A549 treated with AZD9567 at 1 μM for 4 hours (cell line): ENCODE results near the gene HDLBP. TPM values are rescaled to one million over a fixed set of nuclear protein-coding genes. Genes with fewer than 3 reads are reported as not detected.

Source experiments
- total RNA-seq: library from RNA; stranded (reverse); fragments of 200-300 nt; extraction: Qiagen RNA extraction; gene quantifications from 5 replicates; pipeline ENCODE4 v1.2.3, GENCODE V29; 2022; ENCODE audit not compliant: insufficient read depth

The HDLBP gene
- 247 to 346 TPM (median 255 TPM) in 5 replicates for total RNA-seq

DNA sequence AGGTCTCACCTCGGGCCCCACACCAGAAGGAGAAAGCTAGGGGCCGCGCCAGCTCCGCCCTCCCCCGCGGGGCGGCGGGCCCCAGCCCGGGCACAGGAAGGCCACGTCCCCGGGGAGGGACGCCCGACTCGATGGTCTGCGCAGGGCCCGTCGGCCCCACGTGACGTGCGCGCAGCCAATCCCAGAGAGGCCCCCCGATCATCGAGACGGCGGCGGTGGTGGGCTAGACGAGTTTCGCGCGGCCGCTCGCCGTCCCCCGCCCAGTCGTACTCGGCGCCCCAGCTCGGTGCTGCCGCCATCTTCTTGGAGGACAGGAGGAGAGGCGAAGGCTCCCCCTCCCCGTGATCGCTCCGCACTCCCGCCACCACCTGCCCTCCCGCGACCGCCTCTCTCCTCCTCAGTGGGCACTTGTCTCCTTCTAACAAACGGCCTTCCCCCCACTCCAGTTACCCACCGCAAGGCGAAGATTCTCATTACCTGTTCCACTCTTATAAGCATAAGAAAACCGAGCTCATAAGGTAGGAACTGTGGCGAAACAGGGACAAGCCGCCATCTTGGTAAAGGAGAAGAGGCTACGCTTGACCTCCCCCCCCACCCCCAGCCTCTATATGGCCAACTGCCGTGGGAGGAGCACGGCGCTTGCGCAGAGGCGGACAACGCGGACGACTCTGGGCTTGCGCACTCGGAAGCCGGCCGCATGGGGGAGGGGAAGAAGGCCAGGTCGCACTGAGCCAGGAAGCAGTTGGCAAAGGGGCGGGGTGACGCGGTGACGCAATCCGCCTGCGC, at the start of gene HDLBP:
Gene HDLBP, minus strand, starts transcription at position 580 of the 786 bp plus-strand sequence. CDS start 48,803 bp downstream, outside the sequence.

DNA sequence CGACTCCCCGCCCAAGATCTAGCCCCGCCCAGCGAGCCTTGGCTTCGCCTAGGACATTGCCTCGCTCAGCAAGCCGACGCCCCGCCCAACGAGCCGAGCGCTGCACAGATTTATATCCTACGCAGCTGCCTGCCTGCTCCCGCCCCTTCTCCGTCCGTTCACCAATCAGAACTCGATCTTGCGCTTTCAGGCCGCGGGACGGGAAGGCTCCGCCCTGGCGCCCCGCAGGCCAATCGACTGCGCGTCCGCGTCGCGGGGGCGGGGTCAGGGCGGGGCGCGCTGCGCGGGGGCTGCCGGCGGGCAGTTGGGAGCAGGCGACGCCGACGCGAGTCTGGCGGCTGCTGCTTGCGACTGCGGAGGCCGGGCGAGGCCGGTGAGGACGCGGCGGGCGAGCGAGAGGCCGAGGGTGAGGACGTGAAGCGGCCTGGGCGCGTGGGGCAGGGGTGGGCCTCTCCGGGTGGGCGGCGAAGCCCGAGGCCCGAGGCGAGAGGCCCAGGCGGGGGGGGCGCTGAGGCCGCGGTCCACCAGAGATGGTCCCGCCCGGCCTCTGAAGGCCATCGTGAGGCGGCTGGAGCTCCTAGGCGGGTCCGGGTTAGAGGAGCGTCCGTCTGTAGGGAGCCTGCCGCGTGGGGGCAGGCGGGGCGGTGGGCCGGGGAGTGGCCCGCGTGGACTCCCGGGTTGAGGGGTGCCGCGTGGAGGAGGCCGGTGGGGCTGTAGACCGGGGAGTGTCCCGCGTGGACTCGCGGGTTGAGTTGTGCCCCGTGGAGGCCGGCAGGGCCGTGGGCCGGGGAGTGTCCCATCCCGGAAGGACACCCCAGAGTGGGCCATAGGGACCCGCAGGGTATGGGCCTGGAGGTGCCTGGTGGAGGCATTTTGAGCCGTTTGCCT, 40.8 kb upstream of the HDLBP start, which contains the start of gene FARP2:
Gene FARP2, plus strand, starts transcription at position 303 of the 888 bp plus-strand sequence. CDS start 16,823 bp downstream, outside the sequence.

DNA sequence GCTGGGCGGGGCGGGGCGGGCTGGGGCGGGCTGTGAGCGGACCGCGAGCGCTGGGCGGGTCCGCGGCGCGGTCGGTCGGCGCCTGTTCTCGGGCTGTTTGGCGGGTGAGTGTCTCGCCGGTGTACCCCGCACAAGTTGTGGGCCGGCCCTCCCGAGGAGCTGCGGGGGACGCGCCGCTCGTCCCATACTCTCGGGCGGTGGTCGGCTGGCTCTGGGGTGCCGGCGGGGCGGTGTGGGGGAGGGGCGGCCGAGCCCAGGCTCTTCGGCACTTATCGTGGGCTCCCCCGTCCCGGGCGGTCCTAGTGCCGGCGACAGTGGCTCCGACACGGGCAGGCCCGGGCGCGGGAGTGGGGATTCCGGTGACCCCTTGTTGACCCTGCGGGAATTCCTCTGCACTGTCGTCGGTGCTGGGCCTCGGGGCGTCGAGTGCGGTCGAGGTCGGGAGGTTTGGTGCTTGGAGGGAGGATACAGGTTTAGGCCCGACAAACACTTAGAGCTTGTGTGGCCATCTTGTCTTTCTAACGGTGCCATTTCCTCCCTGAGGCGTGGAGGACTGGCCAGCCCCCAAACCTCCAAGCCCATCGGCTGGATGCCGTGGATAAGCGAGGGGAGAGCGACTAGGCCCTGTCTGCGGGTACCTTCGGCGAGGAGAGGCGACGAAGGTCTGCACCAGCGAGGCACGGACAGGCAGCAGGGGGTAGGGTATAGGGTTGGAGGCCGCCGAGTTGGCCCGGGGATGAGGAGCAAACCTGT, 583 bp upstream of the HDLBP start, which contains the start of gene SEPTIN2:
Gene SEPTIN2, plus strand, starts transcription at position 47 of the 753 bp plus-strand sequence. CDS start 8,308 bp downstream, outside the sequence.

DNA sequence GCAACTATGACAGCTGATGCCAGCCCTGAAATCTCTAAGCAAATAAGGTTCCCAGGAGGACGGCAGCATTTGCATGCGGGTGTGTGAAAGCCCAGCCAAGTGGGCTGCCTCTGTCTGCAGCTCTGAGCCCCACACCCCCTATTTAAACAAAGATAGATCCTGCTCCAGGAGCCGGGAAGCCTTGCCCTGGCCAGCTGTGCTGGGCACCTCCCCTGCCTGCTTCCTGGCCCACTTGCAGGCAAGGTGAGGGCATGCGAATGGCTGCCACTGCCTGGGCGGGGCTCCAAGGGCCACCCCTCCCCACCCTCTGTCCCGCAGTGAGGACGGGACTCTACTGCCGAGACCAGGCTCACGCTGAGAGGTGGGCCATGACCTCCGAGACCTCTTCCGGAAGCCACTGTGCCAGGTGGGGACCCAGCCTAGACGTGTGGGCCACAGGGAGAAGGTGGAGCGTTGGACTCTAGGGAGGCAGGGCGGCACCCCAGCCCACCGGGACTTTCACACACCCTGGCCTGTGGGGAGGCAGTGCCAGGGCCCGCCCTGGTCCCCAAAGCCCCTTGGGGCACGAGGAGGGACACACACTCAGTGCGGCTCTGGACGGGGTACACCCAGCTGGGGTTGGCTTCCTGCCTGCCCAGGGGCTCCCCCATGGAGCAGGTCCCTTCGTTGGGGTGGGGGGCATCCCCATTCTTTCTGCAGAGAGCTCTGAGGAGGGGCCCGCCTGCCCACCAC, 126.9 kb downstream of the HDLBP start, which contains the start of gene ANO7:
Gene ANO7, plus strand, starts transcription at position 317 of the 732 bp plus-strand sequence. CDS start 1,387 bp downstream, outside the sequence.

Other genes starting within 250 kb of the HDLBP start
- gene MTERF4, start 213.4 kb downstream of the HDLBP start, total RNA-seq = 19.1 to 26.0 TPM (median 23.8 TPM) in 5 replicates
- 7.0 to 10.4 TPM (median 8.6 TPM) in 5 replicates for gene PASK, start 166.2 kb downstream of the HDLBP start, total RNA-seq
- 59.2 to 70.8 TPM (median 60.9 TPM) in 5 replicates for gene PPP1R7, start 165.2 kb downstream of the HDLBP start, total RNA-seq
- 1.7 to 3.7 TPM (median 2.1 TPM) in 5 replicates for gene ANO7, start 127.0 kb downstream of the HDLBP start, total RNA-seq
- gene SEPTIN2, start 253 bp upstream of the HDLBP start, total RNA-seq = 231 to 368 TPM (median 273 TPM) in 5 replicates
- gene FARP2, start 40.6 kb upstream of the HDLBP start, total RNA-seq = 27.8 to 43.6 TPM (median 34.0 TPM) in 5 replicates
- 108 to 151 TPM (median 116 TPM) in 5 replicates for gene STK25, start 192.9 kb upstream of the HDLBP start, total RNA-seq
- 27.3 to 40.9 TPM (median 38.7 TPM) in 5 replicates for gene BOK, start 243.1 kb upstream of the HDLBP start, total RNA-seq